Measurements from ENCODE around the gene BRI3BP. TPM values are rescaled to one million over a fixed set of nuclear protein-coding genes. Genes with fewer than 3 reads are reported as not detected.
A peak's percentile ranks its signal among the peaks of the same experiment; 100 is the strongest.

BRI3BP gene
- total and polyA plus RNA-seq, 9 of the 15 experiments (the other 6 are each of a cell fraction or from before 2014, with no cell fraction given), result 12.3 to 25.0 (median 16.6) TPM

GRCh38 chr12:125065021-125065918 lies 71.8 kb downstream of the BRI3BP start, which contains the start of gene AACS (continued):
- TF ChIP-seq ZBTB2 (IDR thresholded peaks at IDR 0.05) (no peak), ZNF830 (CRISPR knock-in tag; IDR thresholded peaks at IDR 0.05) (no peak), ZNF695 (CRISPR knock-in tag; IDR thresholded peaks at IDR 0.05) (no peak), GABPB2 (CRISPR knock-in tag; conservative IDR thresholded peaks at IDR 0.05) (no peak), ZNF3 (CRISPR knock-in tag; IDR thresholded peaks at IDR 0.05) (no peak), COPS2 (conservative IDR thresholded peaks at IDR 0.05) (no peak), MCM5 (IDR thresholded peaks at IDR 0.05; ENCODE audit: low read depth) (no peak), CBFA2T2 (conservative IDR thresholded peaks at IDR 0.05) (no peak), PURB (CRISPR knock-in tag; IDR thresholded peaks at IDR 0.05; ENCODE audit: low read depth) (no peak), ZBTB34 (CRISPR knock-in tag; IDR thresholded peaks at IDR 0.05) (no peak), L3MBTL2 (IDR thresholded peaks at IDR 0.05) (peak; percentile 29; the same call in 1 of the 2 replicates), ELF2 (CRISPR knock-in tag; IDR thresholded peaks at IDR 0.05) (no peak), STAG1 (CRISPR knock-in tag; IDR thresholded peaks at IDR 0.05; ENCODE audit: borderline replicate concordance) (no peak), ATF6 (CRISPR knock-in tag; IDR thresholded peaks at IDR 0.05) (no peak), E2F8 (IDR thresholded peaks at IDR 0.05; ENCODE audit: low read depth, partially characterized antibody) (no peak), STAT6 (CRISPR knock-in tag; IDR thresholded peaks at IDR 0.05) (no peak), ZNF12 (CRISPR knock-in tag; IDR thresholded peaks at IDR 0.05) (no peak), ZNF140 (CRISPR knock-in tag; IDR thresholded peaks at IDR 0.05) (no peak)
